GM13976 (cell line): ENCODE data around the gene MRRF.

Experiments
- DNase-seq: peaks from one replicate; pipeline ENCODE4 v3.0.0; 2012; ENCODE audit warnings: low spot score
- in situ Hi-C: fragments of 300-500 bp; cut with MboI; formaldehyde crosslinking; loops from one replicate; pipeline ENCODE4 v1.12.0; 2022; ENCODE audit warnings: low sequenced_read_pairs, mixed read lengths, inconsistent platforms; ENCODE audit not compliant: unreplicated experiment
- TF ChIP-seq, protein P1 (sequence below): IDR thresholded peaks from 2 replicates; pipeline ENCODE4 v1.5.1; 2012; ENCODE audit warnings: borderline replicate concordance, mild to moderate bottlenecking; ENCODE audit not compliant: insufficient read depth; ENCODE audit errors: extremely low read depth, missing control alignments, control extremely low read depth

MRRF gene, protein sequence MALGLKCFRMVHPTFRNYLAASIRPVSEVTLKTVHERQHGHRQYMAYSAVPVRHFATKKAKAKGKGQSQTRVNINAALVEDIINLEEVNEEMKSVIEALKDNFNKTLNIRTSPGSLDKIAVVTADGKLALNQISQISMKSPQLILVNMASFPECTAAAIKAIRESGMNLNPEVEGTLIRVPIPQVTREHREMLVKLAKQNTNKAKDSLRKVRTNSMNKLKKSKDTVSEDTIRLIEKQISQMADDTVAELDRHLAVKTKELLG

DNA sequence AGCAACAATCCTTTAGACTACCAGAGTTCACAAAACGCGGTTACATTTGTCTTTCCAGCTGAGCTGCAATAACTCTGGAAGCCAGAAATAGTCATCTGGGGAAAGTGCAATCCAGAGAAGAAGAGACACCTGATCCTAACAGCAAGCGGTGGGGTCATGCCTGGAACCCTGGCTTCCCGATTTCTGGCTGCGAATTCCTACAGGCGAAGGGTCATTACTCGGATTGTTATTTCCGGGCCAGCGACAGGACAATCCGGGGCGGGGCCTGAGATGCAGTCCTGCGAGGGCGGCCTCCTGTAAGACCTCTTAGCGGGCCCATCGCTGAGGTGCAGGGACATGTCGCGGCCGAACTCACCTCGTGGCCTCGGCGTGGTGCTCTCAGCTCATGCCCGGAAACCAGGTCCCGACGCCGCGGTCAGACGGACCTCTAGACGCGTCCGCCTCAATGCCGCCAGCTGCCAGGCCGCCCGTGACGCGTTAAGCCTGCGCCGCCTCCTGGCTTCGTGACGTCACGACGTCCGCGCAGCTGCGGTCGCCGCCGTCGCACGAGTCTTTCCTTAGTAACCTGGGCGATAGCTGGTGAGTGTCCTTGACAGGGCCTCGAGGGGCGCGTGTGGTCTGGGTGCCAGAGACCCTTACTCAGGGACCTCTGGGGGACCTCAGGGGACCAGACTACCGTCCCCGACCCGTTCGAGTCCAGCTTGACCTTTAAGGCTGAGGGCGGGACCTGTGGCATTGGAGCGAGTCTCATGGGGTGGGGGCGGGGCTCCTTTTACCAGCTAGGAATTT, at the start of gene MRRF, which contains the start of gene RBM18:
MRRF (plus strand) TSS at position 523 of the 789 bp plus-strand sequence. CDS start 6,010 bp downstream, outside the sequence.
RBM18 (minus strand) TSS at position 481 of the 789 bp plus-strand sequence. CDS start 3,348 bp downstream, outside the sequence.
- peak; percentile 94 for DNase-seq
- TF ChIP-seq, protein P1, sequence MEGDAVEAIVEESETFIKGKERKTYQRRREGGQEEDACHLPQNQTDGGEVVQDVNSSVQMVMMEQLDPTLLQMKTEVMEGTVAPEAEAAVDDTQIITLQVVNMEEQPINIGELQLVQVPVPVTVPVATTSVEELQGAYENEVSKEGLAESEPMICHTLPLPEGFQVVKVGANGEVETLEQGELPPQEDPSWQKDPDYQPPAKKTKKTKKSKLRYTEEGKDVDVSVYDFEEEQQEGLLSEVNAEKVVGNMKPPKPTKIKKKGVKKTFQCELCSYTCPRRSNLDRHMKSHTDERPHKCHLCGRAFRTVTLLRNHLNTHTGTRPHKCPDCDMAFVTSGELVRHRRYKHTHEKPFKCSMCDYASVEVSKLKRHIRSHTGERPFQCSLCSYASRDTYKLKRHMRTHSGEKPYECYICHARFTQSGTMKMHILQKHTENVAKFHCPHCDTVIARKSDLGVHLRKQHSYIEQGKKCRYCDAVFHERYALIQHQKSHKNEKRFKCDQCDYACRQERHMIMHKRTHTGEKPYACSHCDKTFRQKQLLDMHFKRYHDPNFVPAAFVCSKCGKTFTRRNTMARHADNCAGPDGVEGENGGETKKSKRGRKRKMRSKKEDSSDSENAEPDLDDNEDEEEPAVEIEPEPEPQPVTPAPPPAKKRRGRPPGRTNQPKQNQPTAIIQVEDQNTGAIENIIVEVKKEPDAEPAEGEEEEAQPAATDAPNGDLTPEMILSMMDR: no peak
- in situ Hi-C loops: no loop called here

DNA sequence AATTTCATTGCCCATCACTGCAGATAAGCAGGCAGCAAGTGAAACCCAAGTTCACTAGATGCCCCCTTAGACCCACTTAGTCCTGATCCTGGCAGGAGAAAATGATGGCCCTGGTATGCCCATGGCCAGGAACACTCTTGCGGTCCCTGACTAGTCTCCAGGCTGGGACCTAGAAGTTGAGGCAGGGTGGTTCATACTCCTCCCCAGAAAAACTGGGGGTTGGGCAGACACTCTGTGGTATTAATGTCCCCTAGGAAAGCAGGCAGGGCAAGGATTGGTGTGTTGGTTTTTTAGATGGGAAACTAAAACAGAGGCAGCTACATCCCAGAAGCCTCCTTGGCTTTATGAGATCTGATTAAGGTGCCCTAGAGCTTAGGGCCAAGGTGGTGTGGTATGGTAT, 49.0 kb upstream of the MRRF start:
- peak; percentile 9 for DNase-seq
- TF ChIP-seq, protein P1: no peak
- in situ Hi-C loops: no loop called here

DNA sequence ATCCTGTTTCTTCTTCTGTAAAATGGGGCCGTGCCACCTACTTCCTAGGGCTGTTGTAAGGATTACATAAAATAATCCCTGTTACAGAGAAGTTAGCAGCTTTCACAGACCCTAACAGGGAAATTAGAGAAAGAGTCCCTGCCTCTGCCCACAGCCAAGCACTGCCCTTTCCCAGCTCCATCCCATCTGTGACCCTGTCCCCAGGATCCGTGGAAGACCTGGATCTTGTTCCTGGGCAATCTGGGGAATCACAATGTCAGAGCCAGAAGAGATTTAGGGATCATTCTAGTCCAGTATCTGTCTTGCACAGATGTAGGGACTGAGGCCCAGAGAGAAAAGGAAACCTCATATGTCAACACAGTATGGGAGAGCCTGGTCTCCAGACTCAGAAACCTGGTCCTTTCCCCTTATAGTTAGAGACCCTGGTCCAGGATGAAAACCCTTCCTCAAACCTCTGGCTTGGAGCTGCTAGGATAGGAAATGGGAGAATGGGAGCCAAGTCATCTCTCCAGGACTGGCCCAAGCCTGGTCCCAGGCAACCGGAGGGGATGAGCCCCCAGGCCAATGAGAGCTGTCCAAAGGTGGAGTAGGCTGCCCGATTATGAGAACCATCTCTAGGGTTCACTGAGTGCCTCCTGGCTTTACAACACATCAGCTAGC, 48.4 kb upstream of the MRRF start:
- in situ Hi-C loops: no loop called here
- TF ChIP-seq, protein P1: no peak
- peak; percentile 20 for DNase-seq

DNA sequence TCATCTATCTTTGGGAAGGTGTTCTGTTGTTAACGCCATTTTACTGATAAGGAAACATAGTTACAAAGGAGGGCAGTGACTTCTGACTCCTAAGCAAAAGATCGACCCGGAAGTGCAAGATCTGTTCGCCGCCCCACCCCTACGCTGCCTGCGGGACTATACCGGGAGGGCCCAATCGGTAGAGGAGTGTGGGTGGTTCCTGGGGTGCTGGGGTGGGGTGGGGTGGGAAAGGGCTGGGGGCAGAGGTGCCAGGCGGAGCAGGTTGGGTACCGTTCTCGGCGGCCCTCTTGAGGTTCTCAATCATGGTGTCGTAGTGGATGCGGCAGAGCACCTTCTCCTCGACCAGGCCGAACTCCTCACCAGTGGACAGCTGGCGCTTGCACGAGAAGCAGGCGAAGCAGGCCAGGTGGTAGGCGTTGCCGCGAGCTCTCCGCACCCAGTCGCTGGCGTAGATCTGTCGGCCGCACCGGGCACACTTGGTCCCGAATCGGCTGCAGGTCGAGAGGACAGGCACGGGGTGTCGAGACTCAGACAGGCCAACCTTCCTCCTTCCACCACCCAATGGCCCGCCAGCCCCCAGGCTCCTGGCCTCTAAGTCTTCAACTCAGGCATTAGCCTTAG, 47.8 kb upstream of the MRRF start:
- in situ Hi-C loops: no loop called here
- peak; percentile 19 for DNase-seq
- TF ChIP-seq, protein P1: no peak

- in situ Hi-C loops: no loop called here
- TF ChIP-seq, protein P1: no peak
- DNase-seq: peak; percentile 29
Observed at GRCh38 chr9:122217640-122218039, 47.0 kb upstream of the MRRF start.
